ENCODE data around the gene GBA2. TPM values are rescaled to one million over a fixed set of nuclear protein-coding genes. Genes with fewer than 3 reads are reported as not detected.

GBA2 gene
- total RNA-seq, 1 donor, result 31.1 TPM

GRCh38 chr9:35771943-35772342 lies 22.9 kb upstream of the GBA2 start:
- Histone ChIP-seq H3K36me3 (ENCODE audit: insufficient read depth, low read length) (no peaks in the 10 kb centered on the region), H4K20me1 (ENCODE audit: insufficient read depth, low read length) (no peaks in the 10 kb centered on the region), H3K79me2 (ENCODE audit: insufficient read depth, low read length) (no peaks in the 10 kb centered on the region), H2AFZ (ENCODE audit: low read length) (no peak overlapping the region), H3K4me1 (ENCODE audit: insufficient read depth, low read length) (peaks cover 13% of the 10 kb centered on the region), H3K4me2 (ENCODE audit: insufficient read depth, low read length) (no peak overlapping the region), H3K9me3 (ENCODE audit: low read depth, low read length) (no peaks in the 10 kb centered on the region), H3K4me3 (ENCODE audit: insufficient read depth, low read length) (no peak overlapping the region), H3K27me3 (ENCODE audit: insufficient read depth, low read length) (peaks cover 5% of the 10 kb centered on the region), H3K27ac (ENCODE audit: low read depth, low read length) (no peak overlapping the region)
- no peak for DNase-seq (ENCODE audit: insufficient read length, low spot score, missing footprints)
- TF ChIP-seq CTCF (IDR thresholded peaks at IDR 0.05; ENCODE audit: extremely low read depth, low read depth, low read length), result no peak

- Histone ChIP-seq H3K27me3 (ENCODE audit: insufficient read depth, low read length) (peaks cover 5% of the 10 kb centered on the region), H3K4me3 (ENCODE audit: insufficient read depth, low read length) (no peak overlapping the region), H3K4me2 (ENCODE audit: insufficient read depth, low read length) (no peak overlapping the region), H3K79me2 (ENCODE audit: insufficient read depth, low read length) (no peaks in the 10 kb centered on the region), H2AFZ (ENCODE audit: low read length) (no peak overlapping the region), H3K9me3 (ENCODE audit: low read depth, low read length) (no peaks in the 10 kb centered on the region), H3K4me1 (ENCODE audit: insufficient read depth, low read length) (peaks cover 13% of the 10 kb centered on the region), H3K36me3 (ENCODE audit: insufficient read depth, low read length) (no peaks in the 10 kb centered on the region), H4K20me1 (ENCODE audit: insufficient read depth, low read length) (no peaks in the 10 kb centered on the region), H3K27ac (ENCODE audit: low read depth, low read length) (no peak overlapping the region)
- DNase-seq (ENCODE audit: insufficient read length, low spot score, missing footprints), result no peak
- TF ChIP-seq CTCF (IDR thresholded peaks at IDR 0.05; ENCODE audit: extremely low read depth, low read depth, low read length), result no peak
These were observed 22.5 kb upstream of the GBA2 start for GRCh38 chr9:35771534-35771933.

- H3K4me3 ChIP-seq (ENCODE audit: insufficient read depth, low read length), result no peak overlapping the region
- peaks cover 13% of the 10 kb centered on the region for H3K4me1 ChIP-seq (ENCODE audit: insufficient read depth, low read length)
- H3K4me2 ChIP-seq (ENCODE audit: insufficient read depth, low read length), result no peak overlapping the region
- H2AFZ ChIP-seq (ENCODE audit: low read length), result no peak overlapping the region
- no peaks in the 10 kb centered on the region for H4K20me1 ChIP-seq (ENCODE audit: insufficient read depth, low read length)
- no peaks in the 10 kb centered on the region for H3K9me3 ChIP-seq (ENCODE audit: low read depth, low read length)
- no peak for TF ChIP-seq CTCF (IDR thresholded peaks at IDR 0.05; ENCODE audit: extremely low read depth, low read depth, low read length)
- no peaks in the 10 kb centered on the region for H3K36me3 ChIP-seq (ENCODE audit: insufficient read depth, low read length)
- H3K27ac ChIP-seq (ENCODE audit: low read depth, low read length), result no peak overlapping the region
- no peaks in the 10 kb centered on the region for H3K79me2 ChIP-seq (ENCODE audit: insufficient read depth, low read length)
- no peak for DNase-seq (ENCODE audit: insufficient read length, low spot score, missing footprints)
- H3K27me3 ChIP-seq (ENCODE audit: insufficient read depth, low read length), result peaks cover 5% of the 10 kb centered on the region
These were observed 22.0 kb upstream of the GBA2 start for GRCh38 chr9:35771075-35771433.

GRCh38 chr9:35769763-35770162 lies 20.7 kb upstream of the GBA2 start:
- H3K27me3 ChIP-seq (ENCODE audit: insufficient read depth, low read length), result peaks cover 5% of the 10 kb centered on the region

More at GRCh38 chr9:35769763-35770162, 20.7 kb upstream of the GBA2 start:
- no peak for TF ChIP-seq CTCF (IDR thresholded peaks at IDR 0.05; ENCODE audit: extremely low read depth, low read depth, low read length)
- Histone ChIP-seq H3K9me3 (ENCODE audit: low read depth, low read length) (no peaks in the 10 kb centered on the region), H3K4me3 (ENCODE audit: insufficient read depth, low read length) (no peak overlapping the region), H2AFZ (ENCODE audit: low read length) (no peak overlapping the region), H3K27ac (ENCODE audit: low read depth, low read length) (no peak overlapping the region), H3K36me3 (ENCODE audit: insufficient read depth, low read length) (no peaks in the 10 kb centered on the region), H3K79me2 (ENCODE audit: insufficient read depth, low read length) (no peaks in the 10 kb centered on the region), H3K4me1 (ENCODE audit: insufficient read depth, low read length) (peaks cover 13% of the 10 kb centered on the region), H3K4me2 (ENCODE audit: insufficient read depth, low read length) (no peak overlapping the region), H4K20me1 (ENCODE audit: insufficient read depth, low read length) (no peaks in the 10 kb centered on the region)
- DNase-seq (ENCODE audit: insufficient read length, low spot score, missing footprints), result no peak

Measured in osteoblast (primary cell).